HepG2 (cell line): ENCODE results near the gene MSH3. TPM values are rescaled to one million over a fixed set of nuclear protein-coding genes. Genes with fewer than 3 reads are reported as not detected.

ENCODE experiments used
- ATAC-seq: fragments of 200-7000 bp; cut with Tn5 transposase; 3 replicates; pipeline ENCODE4 v1.9.1; 2020; ENCODE audit warnings: mild to moderate bottlenecking, moderate library complexity
- BruUV-seq: library from RNA; stranded (reverse); fragments of 400-500 nt; replicated peaks from 2 replicates; lab custom pipeline; 2021; lab: Mats Ljungman, UMichigan
- CTCF ChIA-PET: fragments of 300-600 bp; formaldehyde crosslinking; extraction: SDS; loops from one replicate; lab custom pipeline; 2021; ENCODE audit warnings: low total read pairs, inconsistent platforms, low intra/inter-chr PET ratio; lab: Yijun Ruan, JAX
- POLR2A ChIA-PET: fragments of 350-600 bp; sonication (Branson Sonifier 250); formaldehyde crosslinking; loops from one replicate; lab custom pipeline; 2020; ENCODE audit warnings: antibody characterized with exemption, inconsistent platforms; lab: Yijun Ruan, JAX
- DNase-seq: peaks from one replicate; pipeline ENCODE4 v3.0.0-alpha.2; 2015; ENCODE audit warnings: low spot score
- FAIRE-seq: peaks from 3 replicates; lab custom pipeline; 2011; peaks lifted over from hg19 to GRCh38; lab: Jason Lieb, UNC
- H2AFZ ChIP-seq: one replicate; pipeline ENCODE4 v1.6.1; 2011; ENCODE audit warnings: low read length, inconsistent platforms
- H3K27ac ChIP-seq: fragments of 300-600 bp; 3 replicates; pipeline ENCODE4 v1.8.0; 2011; ENCODE audit warnings: mixed run types, mild to moderate bottlenecking, mixed read lengths, low read length, inconsistent platforms; ENCODE audit not compliant: insufficient read depth; ENCODE audit errors: extremely low read length
- H3K27me3 ChIP-seq, 2 experiments: fragments of 200-600 bp in 1 of 2; 2 replicates in 1 of 2; 3 replicates in 1 of 2; pipeline versions ENCODE4 v1.6.0 to v1.8.0; 2011; ENCODE audit warnings: low read length in 2 of 2, mild to moderate bottlenecking in 2 of 2, moderate library complexity in 2 of 2, inconsistent platforms in 1 of 2; ENCODE audit not compliant: insufficient read depth in 2 of 2, control insufficient read depth in 1 of 2
- H3K36me3 ChIP-seq, 2 experiments: fragments of 200-600 bp in 1 of 2; replicated peaks in 1 of 2; 2 replicates in 1 of 2; 3 replicates in 1 of 2; pipeline versions ENCODE4 v1.5.1 to v1.8.0; 2011; ENCODE audit warnings: low read length in 2 of 2, inconsistent platforms in 1 of 2; ENCODE audit not compliant: insufficient read depth in 2 of 2, control insufficient read depth in 1 of 2
- H3K4me1 ChIP-seq: 2 replicates; pipeline ENCODE4 v1.5.1; 2012; ENCODE audit warnings: low read length, inconsistent platforms; ENCODE audit not compliant: insufficient read depth
- H3K4me2 ChIP-seq: 2 replicates; pipeline ENCODE4 v1.6.0; 2011; ENCODE audit warnings: low read depth, low read length, inconsistent platforms
- H3K4me3 ChIP-seq, 3 experiments: fragments of 200-600 bp in 1 of 3; sonication (generic), shearing (Covaris generic) in 1 of 3; replicated peaks in 1 of 3; 2 replicates each; pipeline ENCODE4 v1.5.1; 2011 to 2016; ENCODE audit warnings: low read length in 3 of 3, inconsistent platforms in 2 of 3, low read depth in 2 of 3, mild to moderate bottlenecking in 2 of 3, control low read depth in 1 of 3, mixed read lengths in 1 of 3; ENCODE audit not compliant: insufficient read depth in 1 of 3
- H3K79me2 ChIP-seq: one replicate; pipeline ENCODE4 v1.6.1; 2011; ENCODE audit warnings: low read length, inconsistent platforms; ENCODE audit not compliant: insufficient read depth
- H3K9ac ChIP-seq: 2 replicates; pipeline ENCODE4 v1.6.0; 2011; ENCODE audit warnings: mild to moderate bottlenecking, low read depth, low read length, inconsistent platforms; ENCODE audit not compliant: insufficient read depth
- H3K9me3 ChIP-seq: 2 replicates; pipeline ENCODE4 v1.5.1; 2012; ENCODE audit warnings: mild to moderate bottlenecking, low read length
- H4K20me1 ChIP-seq: 2 replicates; pipeline ENCODE4 v1.6.0; 2011; ENCODE audit warnings: inconsistent platforms, mild to moderate bottlenecking, low read length, moderate library complexity; ENCODE audit not compliant: insufficient read depth
- IKZF1 ChIP-seq: fragments of 450-650 bp; IDR thresholded peaks from 2 replicates; pipeline ENCODE4 v1.7.1; 2016
- RAD21 ChIP-seq: fragments of 450-650 bp; formaldehyde crosslinking; IDR thresholded peaks from 2 replicates; pipeline ENCODE4 v1.5.0; 2020; ENCODE audit warnings: mild to moderate bottlenecking
- SMC3 ChIP-seq: IDR thresholded peaks from 2 replicates; pipeline ENCODE4 v1.6.1; 2011; ENCODE audit warnings: low read length, improper control_type of control experiment
- STAG1 ChIP-seq: sonication (generic); formaldehyde crosslinking; IDR thresholded peaks from 2 replicates; pipeline ENCODE4 v1.4.0; 2020; ENCODE audit warnings: missing genetic modification reagents
- ZNF737 ChIP-seq: sonication (generic); formaldehyde crosslinking; IDR thresholded peaks from 2 replicates; pipeline ENCODE4 v1.5.0; 2020; ENCODE audit warnings: missing genetic modification reagents, mild to moderate bottlenecking, borderline replicate concordance
- WGBS: methylation state at CpG from one replicate; pipeline ENCODE4 v1.1.6; 2017; ENCODE audit warnings: low lambda C conversion rate; 5-methylcytosine and 5-hydroxymethylcytosine counted together
- in situ Hi-C: cut with HindIII; loops from 2 replicates; pipeline ENCODE4 v1.10.0; 2017; ENCODE audit warnings: low pct_unique_long_range_greater_than_20kb; ENCODE audit not compliant: extremely low pct_ligation_motif_present
- intact Hi-C: fragments of 100-400 bp; cut with micrococcal nuclease; formaldehyde crosslinking; loops from one replicate; pipeline ENCODE4 v1.10.0; 2022; ENCODE audit not compliant: unreplicated experiment
- polyA plus RNA-seq, 8 experiments: library from polyadenylated mRNA; depleted of rRNA in 3 of 8; stranded (reverse) in 7 of 8; unstranded in 1 of 8; fragments of >200 nt; fragmentation: Illumina TruSeq in 4 of 8; extraction: Trizol in 4 of 8; gene quantifications; 2 replicates each; pipeline versions ENCODE4 v1.2.1 to v1.2.3, GENCODE V29; 2011 to 2016; ENCODE audit warnings: low read depth in 4 of 8, missing spikeins in 1 of 8, mixed read lengths in 1 of 8; ENCODE audit not compliant: insufficient read depth in 1 of 8
- total RNA-seq, 5 experiments: library from RNA; depleted of rRNA; stranded (reverse); fragments of >200 nt; fragmentation: Illumina TruSeq; extraction: Trizol; gene quantifications; 2 replicates each; pipeline ENCODE4 v1.2.3, GENCODE V29; 2016; ENCODE audit warnings: low read depth in 1 of 5
- TF ChIP-seq, protein P1 (sequence below): IDR thresholded peaks from 2 replicates; pipeline ENCODE4 v1.6.1; 2016
- TF ChIP-seq, protein P2 (sequence below): sonication (generic); formaldehyde crosslinking; IDR thresholded peaks from 2 replicates; pipeline ENCODE4 v1.5.0; 2020; ENCODE audit warnings: mild to moderate bottlenecking, missing genetic modification reagents, moderate library complexity

The MSH3 gene
- total and polyA plus RNA-seq, 2 of the 13 experiments (the other 11 are each of a cell fraction or from before 2014, with no cell fraction given): 4.0 to 16.4 TPM

DNA sequence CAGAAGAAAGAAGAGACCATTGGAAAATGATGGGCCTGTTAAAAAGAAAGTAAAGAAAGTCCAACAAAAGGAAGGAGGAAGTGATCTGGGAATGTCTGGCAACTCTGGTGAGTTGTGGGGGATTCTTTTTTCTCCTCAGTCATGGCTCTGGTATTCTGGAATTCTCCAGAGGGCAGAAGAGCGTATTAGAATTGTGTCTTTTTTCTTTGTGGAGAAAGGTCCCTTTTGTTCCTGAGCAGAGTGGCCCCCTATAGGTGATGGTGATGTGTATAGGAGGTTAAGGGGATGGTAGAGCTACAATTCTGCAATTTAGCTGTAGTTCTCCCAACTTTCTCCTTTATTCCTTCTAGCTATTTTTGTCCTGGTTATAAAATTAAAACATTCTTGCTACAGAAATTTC is 2.0 kb downstream of the MSH3 start:
- H3K9me3 ChIP-seq: no peaks in the 10 kb centered on the region
- no TSS peak for BruUV-seq
- H3K27me3 ChIP-seq: no peaks in the 10 kb centered on the region
- no peak overlapping the region for H3K4me3 ChIP-seq
- TF ChIP-seq STAG1: peak; percentile 68
- TF ChIP-seq RAD21 (CRISPR knock-in tag): 0 out of 2 replicates have a peak, but pooled peaks have one; percentile 23
- no peak for TF ChIP-seq ZNF737 (CRISPR knock-in tag)
- TF ChIP-seq, protein P1, sequence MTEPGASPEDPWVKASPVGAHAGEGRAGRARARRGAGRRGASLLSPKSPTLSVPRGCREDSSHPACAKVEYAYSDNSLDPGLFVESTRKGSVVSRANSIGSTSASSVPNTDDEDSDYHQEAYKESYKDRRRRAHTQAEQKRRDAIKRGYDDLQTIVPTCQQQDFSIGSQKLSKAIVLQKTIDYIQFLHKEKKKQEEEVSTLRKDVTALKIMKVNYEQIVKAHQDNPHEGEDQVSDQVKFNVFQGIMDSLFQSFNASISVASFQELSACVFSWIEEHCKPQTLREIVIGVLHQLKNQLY (CRISPR knock-in tag): no peak
- TF ChIP-seq SMC3: peak; percentile 14; the same call in 1 of the 2 replicates
- TF ChIP-seq, protein P2, sequence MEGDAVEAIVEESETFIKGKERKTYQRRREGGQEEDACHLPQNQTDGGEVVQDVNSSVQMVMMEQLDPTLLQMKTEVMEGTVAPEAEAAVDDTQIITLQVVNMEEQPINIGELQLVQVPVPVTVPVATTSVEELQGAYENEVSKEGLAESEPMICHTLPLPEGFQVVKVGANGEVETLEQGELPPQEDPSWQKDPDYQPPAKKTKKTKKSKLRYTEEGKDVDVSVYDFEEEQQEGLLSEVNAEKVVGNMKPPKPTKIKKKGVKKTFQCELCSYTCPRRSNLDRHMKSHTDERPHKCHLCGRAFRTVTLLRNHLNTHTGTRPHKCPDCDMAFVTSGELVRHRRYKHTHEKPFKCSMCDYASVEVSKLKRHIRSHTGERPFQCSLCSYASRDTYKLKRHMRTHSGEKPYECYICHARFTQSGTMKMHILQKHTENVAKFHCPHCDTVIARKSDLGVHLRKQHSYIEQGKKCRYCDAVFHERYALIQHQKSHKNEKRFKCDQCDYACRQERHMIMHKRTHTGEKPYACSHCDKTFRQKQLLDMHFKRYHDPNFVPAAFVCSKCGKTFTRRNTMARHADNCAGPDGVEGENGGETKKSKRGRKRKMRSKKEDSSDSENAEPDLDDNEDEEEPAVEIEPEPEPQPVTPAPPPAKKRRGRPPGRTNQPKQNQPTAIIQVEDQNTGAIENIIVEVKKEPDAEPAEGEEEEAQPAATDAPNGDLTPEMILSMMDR (CRISPR knock-in tag): peak; percentile 35; the same call in 1 of the 2 replicates
- TF ChIP-seq IKZF1: no peak
- ATAC-seq (0 out of 3 replicates have a peak, but pooled peaks have one; percentile 10), FAIRE-seq (no peak), DNase-seq (peak; percentile 29)
- no peak overlapping the region for H3K9ac ChIP-seq
- intact Hi-C loops (loop anchor here (1.0 to 10.0 kb wide), 3 partner anchors 16 to 309 kb away; no protein-coding TSS in a partner anchor), in situ Hi-C loops (no loop called here)
- no peak overlapping the region for H2AFZ ChIP-seq
- H3K4me1 ChIP-seq: peaks cover 26% of the 10 kb centered on the region
- H3K36me3 ChIP-seq: peaks cover 5 to 27% of the 10 kb centered on the region in 2 experiments; a peak in 4 of 5 replicates
- 0 out of 2 replicates have a peak overlapping the region, but pooled peaks have one; percentile 67 for H3K4me2 ChIP-seq
- H3K79me2 ChIP-seq: peaks cover 24% of the 10 kb centered on the region
- H3K27ac ChIP-seq: no peak overlapping the region
- CTCF ChIA-PET: interaction anchor here (0.9 kb wide), 1 partner anchor 175 kb away, joined by 4 read pairs; no protein-coding TSS in a partner anchor
- POLR2A ChIA-PET: interaction anchor here (1.3 to 2.0 kb wide), 3 partner anchors 12 to 190 kb away, joined by 5 to 6 read pairs (median 6); no protein-coding TSS in a partner anchor
- 33% methylated on average over 1 of the region's 1 CpG for WGBS
- H4K20me1 ChIP-seq: peaks cover 9% of the 10 kb centered on the region; the same call in 1 of the 2 replicates
